ENCODE results near the gene NUDT3. TPM values are rescaled to one million over a fixed set of nuclear protein-coding genes. Genes with fewer than 3 reads are reported as not detected.
A peak's percentile ranks its signal among the peaks of the same experiment; 100 is the strongest.

The NUDT3 gene
- total and polyA plus RNA-seq, 9 of the 15 experiments (the other 6 are each of a cell fraction or from before 2014, with no cell fraction given): 5.4 to 81.2 (median 56.4) TPM

- TF ChIP-seq ARID3B (CRISPR knock-in tag; IDR thresholded peaks at IDR 0.05; ENCODE audit: borderline replicate concordance) (no peak), PHF21A (IDR thresholded peaks at IDR 0.05; ENCODE audit: borderline replicate concordance, low read depth) (peak; percentile 86; the same call in 1 of the 2 replicates), NCOA1 (IDR thresholded peaks at IDR 0.05; ENCODE audit: low read depth) (peak; percentile 89; the same call in 1 of the 2 replicates), SNAPC5 (CRISPR knock-in tag; IDR thresholded peaks at IDR 0.05) (no peak), REST (IDR thresholded peaks at IDR 0.05; ENCODE audit: borderline replicate concordance) (peak; percentile 48; the same call in 1 of the 2 replicates), REST (CRISPR knock-in tag; IDR thresholded peaks at IDR 0.05; ENCODE audit: low read depth) (no peak), YY1 (IDR thresholded peaks at IDR 0.05; ENCODE audit: borderline replicate concordance in 1 of 3, control insufficient read depth in 1 of 3, extremely low read depth in 1 of 3, insufficient read depth in 3 of 3, insufficient read length in 1 of 3, insufficient replicate concordance in 2 of 3, low read depth in 1 of 3, low read length in 2 of 3) (peak in 2 of 3 experiments; percentile 44 to 80), SRF (CRISPR knock-in tag; IDR thresholded peaks at IDR 0.05) (peak in 1 of 2 experiments; percentile 73; a peak in 1 of 4 replicates), ZNF830 (CRISPR knock-in tag; IDR thresholded peaks at IDR 0.05) (no peak), ZNF57 (CRISPR knock-in tag; IDR thresholded peaks at IDR 0.05) (no peak), ZNF395 (CRISPR knock-in tag; IDR thresholded peaks at IDR 0.05) (peak; percentile 91), E2F3 (CRISPR knock-in tag; IDR thresholded peaks at IDR 0.05) (peak; percentile 32; the same call in 1 of the 2 replicates), MTA2 (IDR thresholded peaks at IDR 0.05; ENCODE audit: low read depth) (peak; percentile 93), ZNF76 (CRISPR knock-in tag; IDR thresholded peaks at IDR 0.05; ENCODE audit: borderline replicate concordance) (no peak), ZZZ3 (IDR thresholded peaks at IDR 0.05) (no peak), NFIX (CRISPR knock-in tag; IDR thresholded peaks at IDR 0.05; ENCODE audit: low read depth) (no peak)
Observed at GRCh38 chr6:34273242-34273805, 119.1 kb downstream of the NUDT3 start (continued).
